Measurements from ENCODE around the gene FGF8. TPM values are rescaled to one million over a fixed set of nuclear protein-coding genes. Genes with fewer than 3 reads are reported as not detected.
A peak's percentile ranks its signal among the peaks of the same experiment; 100 is the strongest.

FGF8 gene
- total and polyA plus RNA-seq, 2 of the 4 experiments (the other 2 are of a cell fraction) = 0.17 TPM; not detected in 1

- H3K27ac ChIP-seq (ENCODE audit: insufficient read depth, low read length) = peak overlapping the region; percentile 90
These were observed 41.6 kb upstream of the FGF8 start for GRCh38 chr10:101817337-101818118.

More at GRCh38 chr10:101817337-101818118, 41.6 kb upstream of the FGF8 start:
- Histone ChIP-seq H2BK5ac (ENCODE audit: low read depth, low read length, poor library complexity, severe bottlenecking) (peak overlapping the region; percentile 83), H3K56ac (ENCODE audit: extremely low read depth, insufficient read depth, low read length) (peak overlapping the region; percentile 65), H2BK15ac (ENCODE audit: low read depth, low read length) (no peak overlapping the region), H3K4me3 (ENCODE audit: insufficient read depth, low read depth, low read length) (peak overlapping the region; percentile 70), H4K5ac (ENCODE audit: low read depth, low read length) (peak overlapping the region; percentile 38; the same call in 1 of the 2 replicates), H3K4me1 (ENCODE audit: control insufficient read depth, insufficient read depth, low read length) (peaks cover 6% of the 10 kb centered on the region), H3K18ac (ENCODE audit: low read depth, low read length) (no peak overlapping the region; the same call in 1 of the 2 replicates), H2AK5ac (ENCODE audit: low read depth, low read length) (peak overlapping the region; percentile 21), H2BK20ac (ENCODE audit: low read depth, low read length) (no peak overlapping the region), H4K91ac (ENCODE audit: insufficient read depth, low read depth, low read length) (peak overlapping the region; percentile 97; the same call in 1 of the 2 replicates), H2BK120ac (ENCODE audit: low read depth, low read length) (no peak overlapping the region), H3K14ac (replicated peaks; ENCODE audit: low read depth, low read length) (peak overlapping the region; percentile 89), H3K79me1 (ENCODE audit: low read depth in 1 of 2, low read length in 2 of 2) (peaks cover 0 to 18% of the 10 kb centered on the region in 2 experiments; a peak in 3 of 4 replicates), H4K20me1 (ENCODE audit: insufficient read depth, low read length) (peaks cover 56% of the 10 kb centered on the region), H3K23ac (ENCODE audit: low read depth, low read length) (peak overlapping the region; percentile 64), H4K8ac (ENCODE audit: low read depth in 2 of 2, low read length in 2 of 2) (peak overlapping the region; percentile 18 to 49; a peak in 1 of 4 replicates), H3K4me2 (ENCODE audit: low read depth, low read length) (peak overlapping the region; percentile 90), H3K4ac (ENCODE audit: low read depth, low read length) (peak overlapping the region; percentile 97), H3K27me3 (ENCODE audit: control insufficient read depth, insufficient read depth, low read length) (no peaks in the 10 kb centered on the region), H3K36me3 (ENCODE audit: control insufficient read depth, insufficient read depth, low read length) (peaks cover 2% of the 10 kb centered on the region), H2AFZ (replicated peaks; ENCODE audit: low read length, poor library complexity) (peak overlapping the region; percentile 78), H2AK9ac (replicated peaks; ENCODE audit: low read depth, low read length, poor library complexity) (peak overlapping the region; percentile 100), H3K9ac (ENCODE audit: low read depth, low read length) (peak overlapping the region; percentile 95), H3K9me1 (ENCODE audit: insufficient read depth, low read length) (peaks cover 10% of the 10 kb centered on the region; the same call in 1 of the 2 replicates), H3K9me3 (ENCODE audit: control insufficient read depth, insufficient read depth, low read length) (no peaks in the 10 kb centered on the region)
- CTCF ChIA-PET = no interaction called here
- WGBS, 2 experiments (ENCODE audit: extremely low coverage in 2 of 2, insufficient read length in 1 of 2) = 2% methylated on average over 15 of the region's 44 CpGs; no CpG with 5 or more reads in 1 of the 2 experiments
- no TSS peak for BruUV-seq (replicated peaks)
- dilution Hi-C loops (cut with HindIII; ENCODE audit: low sequenced_read_pairs, unreplicated experiment) = no loop called here
- TF ChIP-seq CEBPB (IDR thresholded peaks at IDR 0.05; ENCODE audit: low read depth, low read length) (no peak), CHD1 (IDR thresholded peaks at IDR 0.05; ENCODE audit: low read depth, low read length) (no peak), RCOR1 (IDR thresholded peaks at IDR 0.05; ENCODE audit: insufficient replicate concordance, low read length) (no peak), MXI1 (IDR thresholded peaks at IDR 0.05; ENCODE audit: borderline replicate concordance, low read depth, low read length) (peak; percentile 63; the same call in 1 of the 2 replicates), POLR2A (IDR thresholded peaks at IDR 0.05; ENCODE audit: low read depth, low read length) (peak; percentile 37; the same call in 1 of the 2 replicates), FOS (IDR thresholded peaks at IDR 0.05; ENCODE audit: low read depth, low read length) (no peak), RFX5 (IDR thresholded peaks at IDR 0.05; ENCODE audit: low read depth, low read length) (no peak), SMC3 (IDR thresholded peaks at IDR 0.05; ENCODE audit: low read depth, low read length) (no peak), MAFK (IDR thresholded peaks at IDR 0.05; ENCODE audit: low read depth, low read length) (no peak), MAZ (IDR thresholded peaks at IDR 0.05; ENCODE audit: borderline replicate concordance, low read depth, low read length) (peak; percentile 79; the same call in 1 of the 2 replicates), USF2 (IDR thresholded peaks at IDR 0.05; ENCODE audit: low read depth, low read length) (no peak), RAD21 (IDR thresholded peaks at IDR 0.05; ENCODE audit: low read length) (no peak), ELK1 (IDR thresholded peaks at IDR 0.05; ENCODE audit: borderline replicate concordance, low read depth, low read length) (no peak), BHLHE40 (IDR thresholded peaks at IDR 0.05; ENCODE audit: low read depth, low read length) (no peak)
- intact Hi-C loops (cut with micrococcal nuclease) = no loop called here
- in situ Hi-C loops (cut with MboI; ENCODE audit: low sequenced_read_pairs) = loop anchor here (25.0 kb wide), 1 partner anchor 880 kb away; no protein-coding TSS in a partner anchor
- DNase-seq = peak; percentile 95
- ATAC-seq (ENCODE audit: low read depth) = peak; percentile 38
- POLR2A ChIA-PET (ENCODE audit: unreplicated experiment) = interaction anchor here (0.7 kb wide), 2 partner anchors 229 to 1634 kb away, joined by 3 to 8 read pairs; partner anchors contain the start of genes DPCD and POLL
